ENCODE measurements around the gene BHLHA15. TPM values are rescaled to one million over a fixed set of nuclear protein-coding genes. Genes with fewer than 3 reads are reported as not detected.

The BHLHA15 gene
- total and polyA plus RNA-seq, 9 of the 15 experiments (the other 6 are each of a cell fraction or from before 2014, with no cell fraction given) = 0.22 to 2.0 (median 1.1) TPM; not detected in 4

- TF ChIP-seq ZBTB40 (IDR thresholded peaks at IDR 0.05) (no peak), ZBTB40 (CRISPR knock-in tag; IDR thresholded peaks at IDR 0.05) (no peak), NCOA2 (IDR thresholded peaks at IDR 0.05; ENCODE audit: partially characterized antibody in 2 of 2) (no peak), NCOA1 (IDR thresholded peaks at IDR 0.05; ENCODE audit: low read depth) (no peak), SUPT5H (IDR thresholded peaks at IDR 0.05) (no peak), SNRNP70 (optimal IDR thresholded peaks at IDR 0.05; ENCODE audit: low read depth, low read length) (no peak), AFF4 (CRISPR knock-in tag; IDR thresholded peaks at IDR 0.05) (no peak), FOXK1 (CRISPR knock-in tag; IDR thresholded peaks at IDR 0.05; ENCODE audit: borderline replicate concordance) (no peak), ZNF586 (CRISPR knock-in tag; conservative IDR thresholded peaks at IDR 0.05) (no peak), MCM2 (IDR thresholded peaks at IDR 0.05; ENCODE audit: low read depth) (no peak), MEF2A (IDR thresholded peaks at IDR 0.05; ENCODE audit: control insufficient read depth, low read depth, low read length) (no peak), ZNF263 (CRISPR knock-in tag; IDR thresholded peaks at IDR 0.05; ENCODE audit: borderline replicate concordance) (no peak), CTCF (IDR thresholded peaks at IDR 0.05 in 2 of 3, conservative IDR thresholded peaks at IDR 0.05 in 1 of 3; ENCODE audit: insufficient read depth in 2 of 3, low read depth in 1 of 3, low read length in 3 of 3) (peak; percentile 83 to 96 (median 88))
Measured at GRCh38 chr7:98168181-98168903, 42.9 kb upstream of the BHLHA15 start (continued).

Measured in K562 (cell line).